Limb (tissue), 2 donors: ENCODE results near the gene ATP2C2.
"Not testable (repeated sequence)": the region's sequence is repeated elsewhere in the genome, so short reads cannot be mapped to it uniquely, and the experiment has no call there.

Source experiments
- DNase-seq, 2 donors: peaks; one replicate each; pipeline ENCODE4 v3.0.0-alpha.2; 2016; ENCODE audit errors: extremely low spot score in 2 of 2

ATP2C2 gene

DNA sequence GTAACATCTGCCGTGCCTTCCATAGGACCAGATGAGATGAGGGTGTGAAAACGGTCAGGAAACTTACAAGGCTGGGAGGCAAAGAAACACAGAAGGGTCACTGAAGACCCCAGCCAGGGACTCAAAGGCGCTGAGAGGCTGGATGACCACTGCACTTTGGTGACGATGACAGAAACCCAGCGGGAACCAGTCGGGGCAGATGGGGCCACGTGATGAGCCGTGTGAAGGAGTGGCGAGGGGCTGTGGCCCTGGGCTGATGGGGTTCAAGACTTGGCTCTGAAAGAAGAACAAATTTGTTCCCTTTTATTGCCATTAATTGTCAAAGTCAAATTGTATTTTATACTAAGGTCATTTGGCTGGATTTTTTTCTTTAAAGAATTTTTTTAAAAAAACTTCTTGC is 28.6 kb upstream of the ATP2C2 start:
- DNase-seq: no peak

DNA sequence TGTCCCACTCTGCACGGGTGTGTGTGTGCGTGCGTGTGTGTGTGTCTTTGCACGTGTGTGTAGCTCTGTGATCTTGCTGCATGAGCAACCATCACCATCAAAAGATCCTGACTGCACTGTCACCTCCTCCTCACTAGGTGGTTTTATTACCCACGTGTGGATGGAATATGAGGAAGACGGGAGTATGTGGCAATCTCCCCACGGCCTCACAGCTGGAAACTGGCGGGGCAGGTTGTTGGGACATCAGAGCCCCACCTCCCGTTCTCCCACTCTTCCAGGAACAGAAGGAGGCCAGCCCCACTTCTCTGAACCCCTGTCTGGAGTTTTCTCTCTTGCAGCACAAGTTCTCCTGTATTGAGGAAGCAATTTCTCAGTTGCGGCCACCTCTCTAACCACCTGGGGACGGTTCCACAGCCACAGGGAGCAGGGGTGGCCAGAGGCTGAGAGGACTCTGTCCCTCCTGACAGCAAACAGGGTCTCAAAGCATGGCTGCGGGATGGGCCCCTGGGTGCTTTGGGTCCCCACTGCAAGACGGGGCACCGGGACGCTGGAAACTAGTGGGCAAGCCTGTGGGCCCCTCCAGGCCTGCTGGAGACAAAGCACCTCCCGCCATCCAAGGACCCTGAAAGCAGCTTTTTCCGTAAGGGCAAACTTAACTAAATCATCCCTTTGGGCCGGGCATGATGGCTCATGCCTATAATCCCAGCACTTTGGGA is 27.9 kb upstream of the ATP2C2 start:
- no peak for DNase-seq

DNA sequence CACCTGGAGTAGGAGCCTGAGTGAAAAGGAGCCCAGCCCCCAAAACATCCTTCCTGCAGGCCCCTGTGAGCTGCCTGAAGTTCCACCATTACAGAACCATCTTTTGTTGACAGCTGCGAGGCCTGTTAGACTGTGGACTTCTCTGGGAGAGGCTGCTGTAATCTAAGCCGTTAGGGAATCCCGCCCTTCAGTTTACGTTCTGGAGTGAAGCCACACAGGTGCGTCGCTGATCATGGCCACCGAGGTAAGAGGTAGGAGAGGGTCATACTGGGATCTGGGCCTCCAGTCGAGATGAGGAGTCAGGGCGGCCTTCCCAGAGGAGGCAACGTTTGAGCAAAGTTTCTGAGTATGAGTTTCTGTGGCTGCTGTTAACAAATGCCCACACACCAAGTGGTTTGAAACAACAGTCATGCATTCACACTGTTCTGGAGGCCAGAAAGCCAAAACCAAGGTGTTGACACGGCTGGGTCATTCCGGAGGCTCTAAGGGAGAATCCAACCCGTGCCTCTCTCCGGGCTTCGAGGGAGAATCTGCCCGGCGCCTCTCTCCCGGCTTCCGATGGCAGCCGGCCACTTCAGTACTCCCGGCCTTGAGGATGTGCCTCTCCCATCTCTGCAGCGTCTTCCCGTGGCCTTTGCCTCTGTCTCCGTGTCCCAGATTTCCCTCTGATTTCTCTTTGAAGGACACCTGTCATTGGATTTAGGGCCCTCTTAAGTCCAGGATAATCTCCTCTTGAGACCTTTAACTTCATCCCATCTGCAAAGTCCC is 26.6 kb upstream of the ATP2C2 start:
- no peak for DNase-seq

DNA sequence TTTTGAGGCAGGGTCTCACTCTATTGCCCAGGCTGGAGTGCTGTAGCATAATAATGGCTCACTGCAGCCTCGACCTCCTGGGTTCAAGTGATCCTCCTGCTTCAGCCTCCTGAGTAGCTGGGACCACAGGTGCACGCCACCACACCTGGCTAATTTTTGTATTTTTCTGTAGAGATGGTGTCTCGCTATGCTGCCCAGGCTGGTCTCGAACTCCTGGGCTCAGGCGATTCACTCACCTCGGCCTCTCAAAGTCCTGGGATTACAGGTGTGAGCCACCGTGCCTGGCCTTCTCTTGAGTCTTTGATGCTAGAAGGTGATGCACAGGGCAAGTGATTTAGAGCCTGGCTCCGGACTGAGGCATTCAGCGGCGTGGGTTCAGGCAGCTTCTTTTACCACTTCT is 24.5 kb upstream of the ATP2C2 start:
- not testable (repeated sequence) for DNase-seq

DNA sequence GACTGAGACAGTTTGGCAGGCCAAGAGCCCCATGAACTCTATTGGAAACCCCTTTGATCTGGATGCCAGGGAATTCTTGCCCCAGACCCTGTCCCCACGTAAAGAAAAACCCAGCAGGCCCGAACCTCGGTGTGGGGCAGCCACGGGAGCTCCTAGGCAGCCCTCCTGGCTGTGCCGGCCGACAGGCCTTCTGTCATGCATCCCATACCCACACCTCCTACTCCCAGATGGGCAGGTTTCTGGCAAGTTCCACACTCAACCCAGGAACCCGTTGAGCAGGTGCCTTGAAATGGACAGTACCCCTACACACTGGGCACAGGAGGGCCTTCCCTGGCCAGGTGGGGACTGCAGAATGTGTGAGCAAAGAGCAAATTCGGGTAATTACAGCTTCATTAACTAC is 23.6 kb upstream of the ATP2C2 start:
- no peak for DNase-seq

DNA sequence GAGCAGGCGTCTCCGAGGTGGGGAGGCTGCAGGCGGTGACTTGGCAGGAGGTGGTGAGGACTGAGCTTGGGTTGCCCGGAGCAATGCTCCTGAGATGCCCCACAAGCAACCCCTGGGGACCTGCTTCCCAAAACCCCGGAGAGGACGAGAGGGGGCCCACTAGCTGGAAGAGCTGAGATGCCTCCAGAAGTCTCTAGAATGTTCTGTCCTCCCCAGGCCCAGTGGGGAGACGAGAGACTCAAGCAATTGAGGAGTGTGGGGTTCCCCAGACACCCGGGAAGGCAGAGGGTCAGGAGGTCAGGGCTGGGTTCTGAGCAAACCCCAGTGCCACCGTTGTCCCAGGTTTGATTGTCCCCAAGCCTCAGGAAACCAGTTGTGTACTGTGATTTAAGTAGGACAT is 21.2 kb upstream of the ATP2C2 start:
- no peak for DNase-seq

DNA sequence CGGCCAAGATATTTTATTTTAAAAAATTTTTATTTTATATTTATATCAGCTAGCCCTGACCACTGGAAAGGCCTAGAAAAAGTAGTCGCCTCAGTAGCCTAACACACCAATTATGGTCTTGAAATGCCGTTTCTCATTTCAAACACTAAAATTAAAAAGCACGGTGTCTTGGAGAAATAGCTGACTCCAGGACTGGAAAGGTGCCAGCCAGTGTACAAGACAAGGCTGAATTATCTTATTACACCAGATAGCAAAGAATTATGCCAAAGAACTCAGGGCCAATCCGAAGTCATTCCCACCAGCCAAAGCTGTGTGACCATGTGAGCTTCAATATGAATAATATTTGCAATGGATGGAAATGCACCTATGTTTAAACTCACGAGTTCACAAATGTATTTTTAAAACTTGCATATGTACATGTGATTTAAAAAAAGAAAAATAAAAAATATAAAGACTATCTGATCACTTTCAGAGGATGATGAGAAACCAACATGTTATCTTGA is 19.9 kb upstream of the ATP2C2 start:
- DNase-seq: no peak

DNA sequence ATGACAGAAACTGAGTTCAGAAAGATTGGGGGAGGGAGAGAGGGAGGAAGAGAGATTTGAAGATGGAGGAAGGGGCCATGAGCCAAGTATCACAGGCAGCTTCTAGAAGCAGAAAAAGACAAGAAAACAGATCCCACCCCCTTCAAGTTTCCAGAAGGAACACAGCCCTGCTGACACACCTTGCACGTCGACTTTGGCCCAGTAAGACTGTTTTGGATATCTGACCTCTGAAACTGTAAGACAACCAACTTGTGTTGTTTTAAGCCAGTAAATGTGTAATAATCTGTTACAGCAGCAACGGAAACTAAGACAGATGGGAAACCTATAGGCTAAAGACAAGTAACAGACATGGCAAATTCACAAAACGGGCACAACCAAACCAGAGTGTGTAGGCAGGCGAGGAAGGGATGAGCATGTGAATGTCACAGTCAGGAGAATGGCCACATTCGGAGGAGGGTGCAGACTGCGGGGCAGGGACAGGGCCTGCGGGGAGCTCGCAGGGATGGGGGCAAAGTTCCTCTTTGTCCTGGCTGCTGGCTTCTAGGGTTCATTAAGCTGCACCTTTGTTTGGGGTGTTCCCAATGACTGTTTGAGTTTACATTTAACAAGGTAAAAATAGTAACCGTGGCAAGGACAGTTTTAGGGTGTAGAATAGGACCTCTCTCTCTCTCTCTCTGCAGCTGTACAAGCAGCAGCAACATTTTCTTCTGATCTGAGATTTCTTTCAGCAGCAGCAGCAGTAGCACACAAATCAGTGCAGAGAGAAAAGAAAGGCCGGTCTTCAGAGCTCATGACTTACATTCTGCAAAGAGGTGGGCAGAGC is 18.3 kb upstream of the ATP2C2 start:
- no peak for DNase-seq

DNA sequence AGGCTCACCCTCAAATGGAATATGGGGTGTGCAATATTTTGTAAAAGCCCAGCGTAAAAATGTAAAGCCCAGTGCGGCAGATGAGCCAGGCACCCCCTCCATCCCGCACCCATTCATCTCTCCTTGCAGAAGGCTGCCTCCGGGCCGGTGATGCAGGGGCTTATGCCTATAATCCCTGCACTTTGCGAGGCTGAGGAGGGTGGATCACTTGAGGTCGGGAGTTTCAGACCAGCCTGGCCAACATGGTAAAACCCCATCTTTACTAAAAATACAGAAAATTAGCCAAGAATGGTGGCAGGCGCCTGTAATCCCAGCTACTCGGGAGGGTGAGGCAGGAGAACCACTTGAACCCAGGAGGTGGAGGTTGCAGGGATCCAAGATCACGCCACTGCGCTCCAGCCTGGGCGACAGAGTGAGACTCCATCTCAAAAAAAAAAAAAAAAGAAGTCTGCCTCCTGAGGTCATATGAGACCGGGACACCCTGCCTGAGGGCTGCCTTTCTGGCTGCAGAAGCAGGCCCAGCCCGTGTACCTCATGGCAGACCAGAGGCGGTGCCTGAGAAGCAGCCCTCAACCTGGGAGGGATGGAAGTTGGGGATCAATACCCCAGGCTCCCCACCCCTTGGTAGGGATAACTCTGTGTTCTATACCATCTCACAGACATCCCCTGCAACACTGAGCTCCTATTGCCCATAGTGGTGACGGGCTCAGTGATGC is 17.5 kb upstream of the ATP2C2 start:
- DNase-seq: no peak

DNA sequence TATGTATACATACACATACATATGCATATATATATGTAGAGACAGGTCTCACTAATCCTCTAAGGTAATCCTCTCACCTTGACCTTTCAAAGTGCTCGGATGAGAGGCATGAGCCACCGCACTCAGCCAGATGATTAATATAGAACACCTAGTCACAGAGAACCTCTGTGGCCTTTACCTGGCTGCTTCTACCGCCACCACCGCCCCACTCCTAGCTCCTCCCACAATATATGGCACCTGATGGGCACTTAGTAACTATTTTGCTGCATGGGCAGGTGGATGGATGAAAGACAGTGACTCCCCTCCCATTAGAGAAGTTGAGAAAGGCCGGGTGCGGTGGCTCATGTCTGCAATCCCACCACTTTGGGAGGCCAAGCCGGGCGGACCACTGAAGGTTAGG is 16.7 kb upstream of the ATP2C2 start:
- no peak for DNase-seq

DNA sequence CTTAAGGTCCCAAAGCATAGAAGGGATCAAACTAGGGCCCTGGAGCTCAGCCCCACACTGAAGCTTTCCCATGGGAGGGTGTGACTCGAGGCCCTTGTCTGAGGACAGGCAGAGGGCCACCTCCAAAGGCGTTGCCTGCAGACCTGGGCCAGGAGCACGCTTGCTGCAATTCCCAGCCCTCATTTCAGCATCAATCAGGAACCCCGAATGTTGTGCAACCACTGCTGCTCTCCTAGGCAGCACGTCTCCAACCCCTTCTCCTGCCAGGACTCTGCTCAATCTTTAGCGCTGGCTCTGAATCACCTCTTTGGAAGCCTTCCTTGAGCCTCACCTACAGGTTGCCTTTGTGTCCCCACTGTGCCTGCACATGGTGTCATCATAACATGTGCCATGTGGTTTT is 14.0 kb upstream of the ATP2C2 start:
- no peak for DNase-seq

DNA sequence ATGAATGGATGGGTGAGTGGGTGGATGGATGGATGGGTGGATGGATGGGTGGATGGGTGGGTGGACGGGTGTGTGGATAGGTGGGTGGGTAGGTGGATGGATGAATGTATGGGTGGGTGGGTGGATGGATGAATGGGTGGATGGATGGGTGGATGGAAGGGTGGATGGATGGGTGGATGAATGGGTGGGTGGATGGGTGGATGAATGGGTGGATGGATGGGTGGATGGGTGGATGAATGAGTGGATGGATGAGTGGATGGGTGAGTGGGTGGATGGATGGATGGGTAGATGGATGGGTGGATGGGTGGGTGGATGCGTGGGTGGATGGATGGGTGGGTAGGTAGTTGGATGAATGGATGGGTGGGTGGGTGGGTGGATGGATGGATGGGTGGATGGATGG is 13.2 kb upstream of the ATP2C2 start:
- no peak for DNase-seq

DNA sequence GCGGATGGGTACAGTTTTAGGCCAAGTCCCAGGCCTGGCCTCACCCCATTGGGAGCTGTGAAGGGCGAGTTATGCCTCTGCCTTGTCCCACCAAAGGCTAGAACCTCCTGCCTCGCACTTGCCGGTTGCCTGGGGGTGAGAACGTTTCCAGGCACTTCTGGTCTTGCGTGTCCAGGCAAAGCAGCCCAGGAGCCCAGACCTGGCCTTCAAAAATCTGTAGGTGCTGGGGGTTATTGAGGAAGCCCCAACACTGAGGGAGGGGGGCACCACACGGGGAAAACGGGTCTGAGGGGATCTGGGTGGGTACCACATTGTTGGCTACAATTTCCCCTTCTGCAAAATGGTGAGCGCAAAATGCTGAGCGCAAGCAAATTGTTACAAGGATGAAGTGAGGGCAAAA is 12.2 kb upstream of the ATP2C2 start:
- DNase-seq: no peak

DNA sequence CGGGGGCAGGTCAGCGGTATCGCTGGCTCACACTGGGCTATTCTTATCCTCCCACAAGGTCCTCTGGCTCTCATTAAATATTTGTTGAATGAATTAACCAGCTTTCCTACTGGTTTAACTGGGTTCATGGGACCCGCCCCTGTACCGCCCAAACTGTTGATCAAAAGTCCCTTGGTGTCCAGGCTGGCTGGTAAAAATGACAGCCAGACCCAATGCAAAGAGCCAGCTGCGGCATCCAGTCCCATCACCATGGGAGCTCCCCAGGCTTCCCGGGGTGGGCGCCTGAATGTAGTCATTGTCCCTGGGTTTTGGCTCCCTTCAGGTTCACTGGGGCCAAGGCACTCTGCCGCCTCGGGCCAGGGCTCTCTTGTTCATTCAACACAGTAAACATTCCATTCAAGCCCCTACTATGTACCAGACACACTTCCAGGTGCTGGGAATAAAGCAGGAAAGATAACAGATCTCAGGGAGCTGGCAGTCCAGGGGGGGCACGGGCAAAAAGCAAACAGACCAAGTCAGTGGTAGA is 11.7 kb upstream of the ATP2C2 start:
- no peak for DNase-seq

DNA sequence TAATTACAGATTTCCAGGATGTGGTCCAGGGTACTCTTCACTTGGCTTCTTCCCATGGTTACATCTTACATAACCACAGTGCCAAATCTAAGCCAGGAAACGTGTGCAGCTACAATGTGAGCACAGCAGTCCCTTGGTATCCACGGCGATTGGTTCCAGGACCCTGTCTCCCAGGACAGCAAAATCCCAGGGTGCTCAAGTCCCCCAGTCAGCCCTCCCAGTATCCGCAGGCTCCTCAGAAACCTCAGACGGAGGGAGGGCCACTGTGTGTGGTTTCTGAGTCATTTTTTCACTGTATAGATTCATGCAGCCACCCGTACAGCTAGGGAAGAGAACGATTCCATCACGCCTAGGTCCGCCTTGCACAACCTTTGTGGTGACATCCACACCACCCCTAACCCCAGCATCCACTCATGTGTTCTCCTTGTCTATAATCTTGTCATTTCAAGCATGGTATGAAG is 11.1 kb upstream of the ATP2C2 start:
- DNase-seq: no peak

DNA sequence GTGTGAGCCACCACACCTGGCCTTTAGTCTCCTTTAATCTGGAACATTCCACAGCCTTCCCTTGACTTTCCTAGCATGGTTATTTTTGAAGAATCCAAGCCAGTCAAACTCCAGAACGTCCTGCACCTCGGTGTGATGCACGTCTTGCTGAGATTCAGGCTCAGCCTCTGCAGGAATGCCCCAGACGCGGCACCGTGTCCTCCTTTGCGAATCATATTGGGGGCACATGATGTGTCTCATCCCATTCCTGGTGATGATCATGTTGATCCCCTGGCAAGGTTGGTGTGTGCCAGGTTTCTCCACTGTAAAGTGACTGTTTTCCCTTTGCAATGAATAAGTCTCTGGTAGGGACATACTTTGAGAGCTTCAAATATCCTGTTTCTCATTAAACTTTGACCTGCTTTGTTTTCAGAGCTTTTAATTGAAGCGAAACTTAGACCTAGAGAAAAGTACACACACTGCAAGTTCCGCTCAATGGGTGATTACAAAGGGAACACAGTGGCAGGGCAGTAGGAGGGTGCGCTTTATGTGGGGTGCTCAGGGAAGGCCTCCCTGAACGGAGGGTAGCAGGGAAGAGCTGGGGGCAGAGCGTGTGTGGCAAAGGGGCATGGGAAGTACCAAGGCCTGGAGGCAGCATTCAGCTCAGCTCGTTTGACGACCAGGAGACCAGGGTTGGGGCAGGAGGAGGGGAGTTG is 9.6 kb upstream of the ATP2C2 start:
- no peak for DNase-seq

DNA sequence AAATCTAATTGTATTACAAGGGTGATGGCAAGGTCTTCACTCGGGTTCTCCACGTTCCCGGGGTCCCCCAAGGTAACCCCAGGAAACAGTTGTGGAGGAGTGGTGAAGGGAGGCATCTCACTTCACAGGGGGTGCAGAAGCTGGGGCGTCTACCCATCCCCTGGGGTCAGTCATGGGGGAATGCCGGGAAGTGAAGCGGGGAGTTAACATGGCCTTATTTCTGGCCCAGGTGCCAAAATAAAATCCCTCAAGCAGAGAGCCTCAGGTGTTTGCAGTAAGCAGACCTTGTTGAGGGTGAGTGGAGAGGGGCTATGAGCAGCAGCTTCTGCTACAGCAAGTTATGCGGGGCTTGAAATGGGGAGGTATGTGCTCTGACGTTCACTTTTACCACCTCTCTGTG is 9.0 kb upstream of the ATP2C2 start:
- no peak for DNase-seq

DNA sequence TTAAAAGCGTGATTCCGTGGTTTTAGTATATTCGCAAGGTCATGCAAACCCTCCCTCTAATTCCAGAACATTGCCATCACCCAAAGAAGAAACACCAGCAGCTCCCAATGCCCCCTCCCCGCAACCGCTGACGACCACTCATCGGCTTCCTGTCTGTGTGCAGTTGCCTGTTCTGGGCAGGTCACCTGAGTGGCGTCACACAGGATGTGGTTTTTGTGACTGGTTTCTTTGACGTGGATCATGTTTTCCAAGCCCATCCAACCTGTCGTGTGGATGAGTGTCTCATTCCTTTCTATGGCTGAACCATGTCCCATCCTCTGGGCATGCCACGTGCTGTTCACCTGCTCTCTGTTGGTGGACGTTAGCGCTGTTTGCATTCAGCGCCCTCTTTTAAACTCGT is 8.2 kb upstream of the ATP2C2 start:
- no peak for DNase-seq

DNA sequence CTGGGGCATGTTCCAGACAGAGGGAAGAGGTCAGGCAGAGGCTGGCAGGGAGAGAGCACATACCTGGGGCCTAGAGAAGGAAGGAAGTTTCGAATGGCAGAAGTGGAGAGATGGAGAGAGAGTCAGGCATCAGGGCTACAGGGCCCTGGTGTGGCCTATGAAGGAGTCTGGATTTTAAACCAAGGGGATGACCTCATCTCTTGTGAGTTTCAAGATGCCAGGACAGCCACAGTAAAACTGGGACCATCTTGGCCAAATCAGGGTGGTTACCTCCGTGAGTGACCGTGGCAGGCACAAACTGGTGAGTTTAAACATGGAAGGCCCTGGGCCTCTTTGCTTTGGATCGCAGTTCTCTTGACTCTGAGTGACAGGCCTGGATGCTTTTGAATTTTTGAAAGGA is 7.6 kb upstream of the ATP2C2 start:
- no peak for DNase-seq

DNA sequence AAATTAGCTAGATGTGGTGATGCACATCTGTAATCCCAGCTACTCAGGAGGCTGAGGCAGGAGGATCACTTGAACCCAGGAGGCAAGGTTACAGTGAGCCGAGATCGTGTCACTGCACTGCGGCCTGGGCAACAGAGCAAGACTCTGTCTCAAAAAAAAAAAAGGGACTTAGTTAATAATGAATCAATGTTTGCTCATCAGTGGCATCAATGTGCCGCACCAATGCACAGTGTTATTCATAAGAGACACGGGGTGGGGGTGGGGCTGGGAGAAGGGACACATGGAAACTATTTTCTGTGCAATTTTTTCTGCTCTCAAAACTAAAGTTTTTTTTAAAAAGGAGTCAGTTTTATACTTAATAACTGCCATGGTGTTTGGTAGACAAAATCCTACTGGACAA is 6.8 kb upstream of the ATP2C2 start:
- DNase-seq: no peak
